ENCODE measurements around the gene MME. TPM values are rescaled to one million over a fixed set of nuclear protein-coding genes. Genes with fewer than 3 reads are reported as not detected.

MME gene
- total RNA-seq, 1 experiment from 2014 or later, result 14.4 TPM

GRCh38 chr3:155096303-155097008 lies 16.3 kb downstream of the MME start:
- Mint-ChIP-seq H3K4me1 (ENCODE audit: low read depth, unreplicated experiment) (peaks cover 3% of the 10 kb centered on the region), H3K36me3 (ENCODE audit: insufficient read depth, unreplicated experiment) (no peaks in the 10 kb centered on the region), H3K27ac (ENCODE audit: unreplicated experiment) (no peak overlapping the region), H3K4me3 (ENCODE audit: low read depth, unreplicated experiment) (no peak overlapping the region), H3K27me3 (ENCODE audit: unreplicated experiment) (no peaks in the 10 kb centered on the region), H3K9me3 (ENCODE audit: low read depth, unreplicated experiment) (peaks cover 9% of the 10 kb centered on the region)
- TF ChIP-seq CTCF (IDR thresholded peaks at IDR 0.05; ENCODE audit: unreplicated experiment), result no peak
- CTCF ChIA-PET, result interaction anchor here (0.5 kb wide), 1 partner anchor 176 kb away, joined by 3 read pairs; no protein-coding TSS in a partner anchor
- no TSS peak for BruUV-seq (replicated peaks)
- DNase-seq, result no peak
- intact Hi-C loops (cut with micrococcal nuclease; ENCODE audit: unreplicated experiment), result no loop called here

- no peaks in the 10 kb centered on the region for H3K27me3 Mint-ChIP-seq (ENCODE audit: unreplicated experiment)
- H3K9me3 Mint-ChIP-seq (ENCODE audit: low read depth, unreplicated experiment), result peaks cover 9% of the 10 kb centered on the region
- H3K4me1 Mint-ChIP-seq (ENCODE audit: low read depth, unreplicated experiment), result peaks cover 8% of the 10 kb centered on the region
- no peak overlapping the region for H3K4me3 Mint-ChIP-seq (ENCODE audit: low read depth, unreplicated experiment)
- no peak for TF ChIP-seq CTCF (IDR thresholded peaks at IDR 0.05; ENCODE audit: unreplicated experiment)
- no peaks in the 10 kb centered on the region for H3K36me3 Mint-ChIP-seq (ENCODE audit: insufficient read depth, unreplicated experiment)
- intact Hi-C loops (cut with micrococcal nuclease; ENCODE audit: unreplicated experiment), result no loop called here
- no TSS peak for BruUV-seq (replicated peaks)
- CTCF ChIA-PET, result interaction anchor here (0.5 kb wide), 1 partner anchor 176 kb away, joined by 3 read pairs; no protein-coding TSS in a partner anchor
- DNase-seq, result no peak
- H3K27ac Mint-ChIP-seq (ENCODE audit: unreplicated experiment), result no peak overlapping the region
Observed at GRCh38 chr3:155097009-155097349, 16.9 kb downstream of the MME start.

- TF ChIP-seq CTCF (IDR thresholded peaks at IDR 0.05; ENCODE audit: unreplicated experiment), result no peak
- DNase-seq, result no peak
- intact Hi-C loops (cut with micrococcal nuclease; ENCODE audit: unreplicated experiment), result no loop called here
- H3K27ac Mint-ChIP-seq (ENCODE audit: unreplicated experiment), result no peak overlapping the region
- H3K4me1 Mint-ChIP-seq (ENCODE audit: low read depth, unreplicated experiment), result peaks cover 8% of the 10 kb centered on the region
- CTCF ChIA-PET, result no interaction called here
- H3K27me3 Mint-ChIP-seq (ENCODE audit: unreplicated experiment), result no peaks in the 10 kb centered on the region
- H3K9me3 Mint-ChIP-seq (ENCODE audit: low read depth, unreplicated experiment), result peaks cover 9% of the 10 kb centered on the region
- H3K36me3 Mint-ChIP-seq (ENCODE audit: insufficient read depth, unreplicated experiment), result no peaks in the 10 kb centered on the region
- H3K4me3 Mint-ChIP-seq (ENCODE audit: low read depth, unreplicated experiment), result no peak overlapping the region
- no TSS peak for BruUV-seq (replicated peaks)
Observed at GRCh38 chr3:155101398-155101797, 21.3 kb downstream of the MME start.

GRCh38 chr3:155102329-155102728 lies 22.2 kb downstream of the MME start:
- CTCF ChIA-PET, result interaction anchor here (0.6 kb wide), 1 partner anchor 195 kb away, joined by 5 read pairs; no protein-coding TSS in a partner anchor

More at GRCh38 chr3:155102329-155102728, 22.2 kb downstream of the MME start:
- Mint-ChIP-seq H3K4me3 (ENCODE audit: low read depth, unreplicated experiment) (no peak overlapping the region), H3K36me3 (ENCODE audit: insufficient read depth, unreplicated experiment) (no peaks in the 10 kb centered on the region), H3K27me3 (ENCODE audit: unreplicated experiment) (no peaks in the 10 kb centered on the region), H3K9me3 (ENCODE audit: low read depth, unreplicated experiment) (peaks cover 9% of the 10 kb centered on the region), H3K4me1 (ENCODE audit: low read depth, unreplicated experiment) (peaks cover 8% of the 10 kb centered on the region), H3K27ac (ENCODE audit: unreplicated experiment) (no peak overlapping the region)
- DNase-seq, result no peak
- intact Hi-C loops (cut with micrococcal nuclease; ENCODE audit: unreplicated experiment), result no loop called here
- BruUV-seq (replicated peaks), result no TSS peak
- no peak for TF ChIP-seq CTCF (IDR thresholded peaks at IDR 0.05; ENCODE audit: unreplicated experiment)

All from Calu3 (cell line).